NCI-H146 treated with DMSO at 0.1 percent for 48 hours (cell line): ENCODE results near the gene DUSP12.

Source experiments
- DNase-seq: peaks from one replicate; lab custom pipeline; 2025; ENCODE audit not compliant: unreplicated experiment; lab: John Stamatoyannopoulos, UW

The DUSP12 gene

GRCh38 chr1:161726473-161727255 lies 22.9 kb upstream of the DUSP12 start:
- DNase-seq = peak; percentile 43

GRCh38 chr1:161727256-161727924 lies 22.2 kb upstream of the DUSP12 start:
- DNase-seq = no peak

GRCh38 chr1:161728376-161729226 lies 21.0 kb upstream of the DUSP12 start:
- DNase-seq = no peak

- DNase-seq = no peak
Observed at GRCh38 chr1:161730050-161730564, 19.5 kb upstream of the DUSP12 start.

- no peak for DNase-seq
Observed at GRCh38 chr1:161731241-161731640, 18.3 kb upstream of the DUSP12 start.

- DNase-seq = no peak
Observed at GRCh38 chr1:161731981-161732718, 17.4 kb upstream of the DUSP12 start.

- no peak for DNase-seq
Observed at GRCh38 chr1:161733526-161733925, 16.1 kb upstream of the DUSP12 start.

- no peak for DNase-seq
Observed at GRCh38 chr1:161735837-161736236, 13.7 kb upstream of the DUSP12 start.

- no peak for DNase-seq
Observed at GRCh38 chr1:161736335-161736969, 13.1 kb upstream of the DUSP12 start.

- DNase-seq = no peak
Observed at GRCh38 chr1:161737625-161738024, 12.0 kb upstream of the DUSP12 start.

- peak; percentile 10 for DNase-seq
Observed at GRCh38 chr1:161738627-161739287, 10.8 kb upstream of the DUSP12 start.

GRCh38 chr1:161739865-161740566 lies 9.6 kb upstream of the DUSP12 start:
- DNase-seq = no peak

- DNase-seq = no peak
Observed at GRCh38 chr1:161740921-161741320, 8.7 kb upstream of the DUSP12 start.

- DNase-seq = no peak
Observed at GRCh38 chr1:161743231-161743630, 6.4 kb upstream of the DUSP12 start.

- DNase-seq = no peak
Observed at GRCh38 chr1:161747801-161748200, 1.8 kb upstream of the DUSP12 start.

- DNase-seq = no peak
Observed at GRCh38 chr1:161763522-161764098, 14.0 kb downstream of the DUSP12 start.

- peak; percentile 89 for DNase-seq
Observed at GRCh38 chr1:161766102-161766981, 16.8 kb downstream of the DUSP12 start, which contains the start of gene ATF6. TSS of gene ATF6 (plus strand) at chr1:161766320. CDS start at chr1:161766361, 41 bp downstream.

GRCh38 chr1:161768461-161768860 lies 18.9 kb downstream of the DUSP12 start:
- no peak for DNase-seq
